Measurements from ENCODE around the gene PNKP. TPM values are rescaled to one million over a fixed set of nuclear protein-coding genes. Genes with fewer than 3 reads are reported as not detected.

Gene PNKP
- total RNA-seq, 1 experiment from 2014 or later: 40.6 TPM

- Histone ChIP-seq H3K27ac (no peak overlapping the region), H3K4me1 (no peaks in the 10 kb centered on the region), H3K36me3 (peaks cover 17% of the 10 kb centered on the region), H3K4me3 (no peak overlapping the region), H3K27me3 (no peaks in the 10 kb centered on the region), H3K9me3 (replicated peaks) (no peaks in the 10 kb centered on the region)
- no peak for DNase-seq
Measured at GRCh38 chr19:49839713-49840112, 27.7 kb downstream of the PNKP start.

GRCh38 chr19:49838885-49839588 lies 28.3 kb downstream of the PNKP start:
- H3K4me3 ChIP-seq: no peak overlapping the region
- H3K27ac ChIP-seq: no peak overlapping the region
- H3K9me3 ChIP-seq (replicated peaks): no peaks in the 10 kb centered on the region
- no peaks in the 10 kb centered on the region for H3K27me3 ChIP-seq
- no peak for DNase-seq
- no peaks in the 10 kb centered on the region for H3K4me1 ChIP-seq
- H3K36me3 ChIP-seq: peaks cover 17% of the 10 kb centered on the region

GRCh38 chr19:49837425-49837824 lies 30.0 kb downstream of the PNKP start:
- Histone ChIP-seq H3K4me3 (no peak overlapping the region), H3K27ac (no peak overlapping the region), H3K27me3 (no peaks in the 10 kb centered on the region), H3K9me3 (replicated peaks) (no peaks in the 10 kb centered on the region), H3K4me1 (no peaks in the 10 kb centered on the region), H3K36me3 (peaks cover 19% of the 10 kb centered on the region)
- DNase-seq: no peak

DNA sequence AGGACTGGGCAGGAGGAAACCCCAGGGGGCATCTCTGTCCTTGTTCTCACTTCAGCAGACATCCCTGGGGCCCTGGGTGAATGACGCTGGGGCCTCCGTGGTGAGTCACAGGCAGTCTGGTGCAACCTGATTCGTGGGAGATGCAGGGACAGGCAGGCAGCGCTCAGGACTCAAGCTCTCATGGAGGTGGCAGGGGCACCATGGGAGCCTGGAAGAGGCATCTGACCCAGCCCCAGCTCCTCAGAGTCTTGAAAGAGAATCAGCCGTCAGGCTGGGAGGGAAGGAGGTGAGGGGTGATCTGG lies 30.4 kb downstream of the PNKP start:
- Histone ChIP-seq H3K36me3 (peaks cover 19% of the 10 kb centered on the region), H3K4me3 (no peak overlapping the region), H3K9me3 (replicated peaks) (no peaks in the 10 kb centered on the region), H3K27ac (no peak overlapping the region), H3K4me1 (no peaks in the 10 kb centered on the region), H3K27me3 (no peaks in the 10 kb centered on the region)
- no peak for DNase-seq

DNA sequence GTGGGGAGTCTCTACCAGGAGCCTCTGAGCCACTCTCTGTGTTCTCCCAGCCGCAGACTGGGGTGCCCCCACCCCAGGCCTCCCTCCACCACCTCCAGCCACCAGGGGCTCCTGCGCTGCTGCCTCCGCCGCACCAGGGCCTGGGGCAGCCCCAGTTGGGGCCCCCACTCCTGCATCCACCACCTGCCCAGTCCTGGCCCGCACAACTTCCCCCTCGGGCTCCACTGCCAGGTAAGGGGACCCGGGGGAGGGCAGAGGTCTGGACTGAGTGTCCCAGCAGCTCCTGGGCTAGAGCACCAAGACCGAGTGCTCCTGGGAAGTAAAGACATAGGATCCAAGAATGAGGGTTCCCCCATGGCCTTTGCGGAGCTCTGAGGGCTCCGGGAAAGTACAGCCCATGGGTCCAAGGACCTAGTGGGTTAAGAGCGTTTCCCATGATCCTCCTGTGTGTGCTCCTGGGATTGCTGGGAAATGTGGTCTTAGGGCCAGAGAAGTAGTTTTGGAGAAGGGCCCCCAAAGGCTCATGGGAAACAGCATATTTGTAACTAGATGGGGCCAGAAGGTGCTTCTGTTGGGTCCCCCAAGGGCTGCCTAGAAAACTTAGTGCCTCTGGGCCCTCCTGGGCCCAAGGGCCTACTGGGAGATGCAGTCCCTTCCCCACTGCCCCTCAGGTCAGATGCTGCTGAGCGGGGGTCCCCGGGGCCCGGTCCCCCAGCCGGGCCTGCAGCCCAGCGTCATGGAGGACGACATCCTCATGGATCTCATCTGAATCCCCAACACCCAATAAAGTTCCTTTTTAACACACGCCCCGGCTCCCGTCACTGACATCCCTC lies 31.0 kb downstream of the PNKP start:
- H3K27ac ChIP-seq: no peak overlapping the region
- no peaks in the 10 kb centered on the region for H3K27me3 ChIP-seq
- H3K4me3 ChIP-seq: no peak overlapping the region
- H3K36me3 ChIP-seq: peaks cover 19% of the 10 kb centered on the region
- no peak for DNase-seq
- no peaks in the 10 kb centered on the region for H3K9me3 ChIP-seq (replicated peaks)
- no peaks in the 10 kb centered on the region for H3K4me1 ChIP-seq

GRCh38 chr19:49835562-49835961 lies 31.8 kb downstream of the PNKP start:
- Histone ChIP-seq H3K27ac (no peak overlapping the region), H3K4me1 (no peaks in the 10 kb centered on the region), H3K4me3 (no peak overlapping the region), H3K9me3 (replicated peaks) (no peaks in the 10 kb centered on the region), H3K27me3 (no peaks in the 10 kb centered on the region), H3K36me3 (peaks cover 19% of the 10 kb centered on the region)
- no peak for DNase-seq

DNA sequence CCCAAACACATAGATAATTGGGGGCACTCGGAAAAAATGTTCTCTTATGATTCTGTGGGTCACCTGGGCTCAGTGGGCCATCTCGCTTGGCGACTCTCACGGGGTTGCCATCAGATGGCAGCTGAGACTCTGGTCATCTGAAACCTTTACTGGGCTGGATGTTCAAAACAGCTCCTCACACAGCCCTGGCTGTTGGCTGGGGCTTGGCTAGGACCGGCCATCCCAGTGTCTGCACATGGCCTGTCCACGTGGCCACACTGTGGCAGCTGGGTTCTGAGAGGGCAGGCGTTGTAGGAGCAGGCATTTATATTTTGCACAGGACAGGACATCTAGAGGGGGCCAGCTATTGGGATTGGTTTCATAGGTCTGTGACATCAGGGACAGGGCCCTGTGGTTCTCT lies 33.8 kb downstream of the PNKP start:
- Histone ChIP-seq H3K27me3 (no peaks in the 10 kb centered on the region), H3K27ac (no peak overlapping the region), H3K36me3 (peaks cover 13% of the 10 kb centered on the region), H3K9me3 (replicated peaks) (no peaks in the 10 kb centered on the region), H3K4me1 (peaks cover under 1% of the 10 kb centered on the region; the same call in 1 of the 2 replicates), H3K4me3 (no peak overlapping the region)
- DNase-seq: no peak

DNA sequence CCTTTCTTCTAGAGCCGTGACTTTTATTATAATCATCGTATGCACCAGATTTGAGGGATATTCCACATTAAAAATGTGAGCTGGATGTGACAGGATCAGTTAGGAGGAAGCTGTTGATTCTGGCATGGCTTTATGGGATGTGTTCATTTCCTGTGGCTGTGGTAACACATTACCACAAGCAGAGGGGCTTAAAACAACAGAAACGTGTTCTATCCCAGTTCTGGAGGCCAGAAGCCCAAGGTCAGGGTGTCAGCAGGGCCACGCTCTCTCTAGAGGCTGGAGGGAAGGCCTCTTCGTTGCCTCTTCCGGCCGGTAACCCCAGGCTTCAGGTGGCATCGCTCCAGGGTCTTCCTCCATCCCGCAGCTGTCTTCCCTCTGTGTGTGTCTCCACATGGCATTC lies 34.8 kb downstream of the PNKP start:
- Histone ChIP-seq H3K4me3 (no peak overlapping the region), H3K27ac (no peak overlapping the region), H3K27me3 (no peaks in the 10 kb centered on the region), H3K36me3 (peaks cover 13% of the 10 kb centered on the region), H3K9me3 (replicated peaks) (no peaks in the 10 kb centered on the region), H3K4me1 (peaks cover 10% of the 10 kb centered on the region; the same call in 1 of the 2 replicates)
- no peak for DNase-seq

GRCh38 chr19:49831592-49831991 lies 35.8 kb downstream of the PNKP start:
- peaks cover 11% of the 10 kb centered on the region; the same call in 1 of the 2 replicates for H3K4me1 ChIP-seq
- H3K4me3 ChIP-seq: no peak overlapping the region
- H3K27me3 ChIP-seq: no peaks in the 10 kb centered on the region
- H3K9me3 ChIP-seq (replicated peaks): no peaks in the 10 kb centered on the region
- DNase-seq: no peak
- no peak overlapping the region for H3K27ac ChIP-seq
- H3K36me3 ChIP-seq: peaks cover 8% of the 10 kb centered on the region

GRCh38 chr19:49830766-49831165 lies 36.6 kb downstream of the PNKP start:
- peaks cover 13% of the 10 kb centered on the region; the same call in 1 of the 2 replicates for H3K4me1 ChIP-seq
- H3K4me3 ChIP-seq: no peak overlapping the region
- peaks cover 4% of the 10 kb centered on the region for H3K36me3 ChIP-seq
- no peaks in the 10 kb centered on the region for H3K27me3 ChIP-seq
- no peak overlapping the region for H3K27ac ChIP-seq
- no peak for DNase-seq
- no peaks in the 10 kb centered on the region for H3K9me3 ChIP-seq (replicated peaks)

GRCh38 chr19:49829721-49830120 lies 37.7 kb downstream of the PNKP start:
- Histone ChIP-seq H3K27me3 (no peaks in the 10 kb centered on the region), H3K4me3 (no peak overlapping the region), H3K27ac (no peak overlapping the region), H3K36me3 (peaks cover 4% of the 10 kb centered on the region), H3K9me3 (replicated peaks) (no peaks in the 10 kb centered on the region), H3K4me1 (peaks cover 13% of the 10 kb centered on the region; the same call in 1 of the 2 replicates)
- no peak for DNase-seq

GRCh38 chr19:49829200-49829599 lies 38.2 kb downstream of the PNKP start:
- H3K27me3 ChIP-seq: no peaks in the 10 kb centered on the region
- H3K36me3 ChIP-seq: peaks cover 4% of the 10 kb centered on the region
- H3K4me3 ChIP-seq: no peak overlapping the region
- peaks cover 13% of the 10 kb centered on the region; the same call in 1 of the 2 replicates for H3K4me1 ChIP-seq
- no peak overlapping the region for H3K27ac ChIP-seq
- H3K9me3 ChIP-seq (replicated peaks): no peaks in the 10 kb centered on the region
- DNase-seq: no peak

- Histone ChIP-seq H3K27me3 (no peaks in the 10 kb centered on the region), H3K27ac (no peak overlapping the region), H3K36me3 (peaks cover 5% of the 10 kb centered on the region; the same call in 1 of the 2 replicates), H3K4me3 (no peak overlapping the region), H3K9me3 (replicated peaks) (no peaks in the 10 kb centered on the region), H3K4me1 (peaks cover 13% of the 10 kb centered on the region; the same call in 1 of the 2 replicates)
- DNase-seq: no peak
Measured at GRCh38 chr19:49827034-49827433, 40.3 kb downstream of the PNKP start.

DNA sequence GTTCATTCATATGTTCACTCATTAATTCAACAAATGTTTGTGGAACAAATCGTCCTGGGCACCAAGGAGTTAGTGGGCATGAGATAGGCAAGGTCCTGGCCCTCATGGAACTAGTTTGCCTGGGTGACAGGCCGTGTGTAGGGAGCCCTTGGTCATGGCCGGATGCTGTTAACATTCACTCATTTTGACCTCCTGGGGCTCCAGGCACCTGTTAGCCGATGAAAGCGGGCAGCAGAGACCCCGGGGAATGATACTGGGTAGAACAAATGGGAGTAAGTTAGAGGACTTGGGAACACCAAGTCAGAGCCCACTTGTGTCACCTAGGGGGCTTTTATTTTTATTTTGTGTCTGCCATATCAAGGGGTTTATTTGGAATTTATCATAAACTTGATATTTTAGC lies 42.7 kb downstream of the PNKP start:
- no peak overlapping the region for H3K4me3 ChIP-seq
- no peak for DNase-seq
- H3K36me3 ChIP-seq: peaks cover 3% of the 10 kb centered on the region; the same call in 1 of the 2 replicates
- no peaks in the 10 kb centered on the region for H3K9me3 ChIP-seq (replicated peaks)
- no peak overlapping the region for H3K27ac ChIP-seq
- no peaks in the 10 kb centered on the region for H3K27me3 ChIP-seq
- peaks cover 13% of the 10 kb centered on the region; the same call in 1 of the 2 replicates for H3K4me1 ChIP-seq

DNA sequence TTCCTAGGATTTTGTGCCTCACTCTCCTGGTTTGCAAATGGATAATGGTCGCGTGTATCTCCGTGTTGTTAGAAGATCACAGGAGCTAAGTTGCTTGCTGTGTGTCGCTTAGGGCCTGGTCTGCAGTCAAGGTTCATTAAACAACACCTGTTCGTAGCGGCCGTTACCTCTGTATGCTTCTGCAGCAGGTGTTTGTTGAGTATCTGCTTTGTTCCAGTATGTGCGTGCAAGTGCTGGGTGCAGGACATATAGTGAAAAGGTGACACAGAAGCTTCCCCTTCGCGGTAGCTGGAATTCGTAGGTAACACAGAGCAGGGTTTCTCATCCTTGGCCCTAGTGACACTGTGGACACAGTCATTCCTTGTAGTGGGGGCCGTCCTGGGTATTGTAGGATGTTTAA lies 43.9 kb downstream of the PNKP start:
- H3K27me3 ChIP-seq: no peaks in the 10 kb centered on the region
- peaks cover 12% of the 10 kb centered on the region; the same call in 1 of the 2 replicates for H3K4me1 ChIP-seq
- H3K27ac ChIP-seq: no peak overlapping the region
- no peaks in the 10 kb centered on the region for H3K9me3 ChIP-seq (replicated peaks)
- H3K4me3 ChIP-seq: no peak overlapping the region
- peaks cover 3% of the 10 kb centered on the region; the same call in 1 of the 2 replicates for H3K36me3 ChIP-seq
- no peak for DNase-seq
